HepG2 (cell line): ENCODE measurements around the gene PALM3. TPM values are rescaled to one million over a fixed set of nuclear protein-coding genes. Genes with fewer than 3 reads are reported as not detected.

Source experiments
- ATF7-NPFF ChIP-seq: sonication (generic); formaldehyde crosslinking; IDR thresholded peaks from 2 replicates; pipeline ENCODE4 v1.8.1; 2023; ENCODE audit warnings: mild to moderate bottlenecking, low read depth, missing genetic modification reagents, moderate library complexity
- DZIP1 ChIP-seq: sonication (generic); formaldehyde crosslinking; IDR thresholded peaks from 2 replicates; pipeline ENCODE4 v1.5.0; 2020; ENCODE audit warnings: mild to moderate bottlenecking, missing genetic modification reagents
- E2F5 ChIP-seq: sonication (generic); formaldehyde crosslinking; conservative IDR thresholded peaks from 2 replicates; pipeline ENCODE4 v1.4.0; 2020; ENCODE audit warnings: missing genetic modification reagents
- ELF4 ChIP-seq: sonication (generic); formaldehyde crosslinking; IDR thresholded peaks from 2 replicates; pipeline ENCODE4 v1.5.0; 2020; ENCODE audit warnings: missing genetic modification reagents, mild to moderate bottlenecking, moderate library complexity, borderline replicate concordance
- FIP1L1 ChIP-seq: fragments of 200-400 bp; formaldehyde crosslinking; IDR thresholded peaks from 2 replicates; pipeline ENCODE4 v1.6.1; 2018; ENCODE audit warnings: low read depth, mild to moderate bottlenecking, low read length, moderate library complexity, borderline replicate concordance; ENCODE audit not compliant: insufficient read depth
- IRX3 ChIP-seq: sonication (generic); formaldehyde crosslinking; IDR thresholded peaks from 2 replicates; pipeline ENCODE4 v1.8.1; 2023; ENCODE audit warnings: mild to moderate bottlenecking, low read depth, missing genetic modification reagents, borderline replicate concordance
- KLF9 ChIP-seq: IDR thresholded peaks from 2 replicates; pipeline ENCODE4 v1.6.1; 2016; ENCODE audit warnings: low read depth
- PLRG1 ChIP-seq: fragments of 450-650 bp; conservative IDR thresholded peaks from 2 replicates; pipeline ENCODE4 v1.6.1; 2016
- RBM39 ChIP-seq: fragments of 200-400 bp; formaldehyde crosslinking; IDR thresholded peaks from one replicate; pipeline ENCODE4 v1.6.1; 2018; ENCODE audit warnings: antibody characterized with exemption, mild to moderate bottlenecking, low read depth, low read length; ENCODE audit not compliant: poor library complexity, severe bottlenecking
- RFX3 ChIP-seq: IDR thresholded peaks from 2 replicates; pipeline ENCODE4 v1.6.1; 2016; ENCODE audit warnings: missing biosample characterization, missing genetic modification reagents
- RFX5 ChIP-seq: IDR thresholded peaks from 2 replicates; pipeline ENCODE4 v1.6.1; 2011; ENCODE audit warnings: low read depth, low read length, improper control_type of control experiment
- SRF ChIP-seq: IDR thresholded peaks from 2 replicates; pipeline ENCODE4 v1.6.1; 2011; ENCODE audit warnings: mild to moderate bottlenecking, low read depth, low read length, moderate library complexity
- XRCC5 ChIP-seq: fragments of 200-400 bp; formaldehyde crosslinking; optimal IDR thresholded peaks from 2 replicates; pipeline ENCODE3; 2017; ENCODE audit warnings: mild to moderate bottlenecking, low read length
- ZBTB3 ChIP-seq: sonication (generic); formaldehyde crosslinking; IDR thresholded peaks from 2 replicates; pipeline ENCODE4 v1.4.0; 2020; ENCODE audit warnings: low read depth, mild to moderate bottlenecking, moderate library complexity, missing genetic modification reagents, borderline replicate concordance
- ZNF20 ChIP-seq: sonication (generic); formaldehyde crosslinking; IDR thresholded peaks from 2 replicates; pipeline ENCODE4 v1.4.0; 2020; ENCODE audit warnings: mild to moderate bottlenecking, moderate library complexity, missing genetic modification reagents
- ZNF530 ChIP-seq: sonication (generic); formaldehyde crosslinking; IDR thresholded peaks from 2 replicates; pipeline ENCODE4 v1.5.0; 2020; ENCODE audit warnings: low read depth, mild to moderate bottlenecking, missing genetic modification reagents
- ZNF878 ChIP-seq: sonication (generic); formaldehyde crosslinking; IDR thresholded peaks from 2 replicates; pipeline ENCODE4 v1.8.1; 2023; ENCODE audit warnings: mild to moderate bottlenecking, missing genetic modification reagents, moderate library complexity
- ZSCAN25 ChIP-seq: sonication (generic); formaldehyde crosslinking; IDR thresholded peaks from 2 replicates; pipeline ENCODE4 v1.8.0; 2022; ENCODE audit warnings: mild to moderate bottlenecking, missing genetic modification reagents
- polyA plus RNA-seq, 8 experiments: library from polyadenylated mRNA; depleted of rRNA in 3 of 8; stranded (reverse) in 7 of 8; unstranded in 1 of 8; fragments of >200 nt; fragmentation: Illumina TruSeq in 4 of 8; extraction: Trizol in 4 of 8; gene quantifications; 2 replicates each; pipeline versions ENCODE4 v1.2.1 to v1.2.3, GENCODE V29; 2011 to 2016; ENCODE audit warnings: low read depth in 4 of 8, missing spikeins in 1 of 8, mixed read lengths in 1 of 8; ENCODE audit not compliant: insufficient read depth in 1 of 8
- total RNA-seq, 5 experiments: library from RNA; depleted of rRNA; stranded (reverse); fragments of >200 nt; fragmentation: Illumina TruSeq; extraction: Trizol; gene quantifications; 2 replicates each; pipeline ENCODE4 v1.2.3, GENCODE V29; 2016; ENCODE audit warnings: low read depth in 1 of 5
- TF ChIP-seq, protein P1 (sequence below): sonication (generic); formaldehyde crosslinking; IDR thresholded peaks from 2 replicates; pipeline ENCODE4 v1.4.0; 2020; ENCODE audit warnings: missing genetic modification reagents

PALM3 gene
- total and polyA plus RNA-seq, 2 of the 13 experiments (the other 11 are each of a cell fraction or from before 2014, with no cell fraction given) = 0.79 to 2.4 TPM

GRCh38 chr19:14080887-14081796, 19.3 kb upstream of the PALM3 start (continued):
- TF ChIP-seq, protein P1, sequence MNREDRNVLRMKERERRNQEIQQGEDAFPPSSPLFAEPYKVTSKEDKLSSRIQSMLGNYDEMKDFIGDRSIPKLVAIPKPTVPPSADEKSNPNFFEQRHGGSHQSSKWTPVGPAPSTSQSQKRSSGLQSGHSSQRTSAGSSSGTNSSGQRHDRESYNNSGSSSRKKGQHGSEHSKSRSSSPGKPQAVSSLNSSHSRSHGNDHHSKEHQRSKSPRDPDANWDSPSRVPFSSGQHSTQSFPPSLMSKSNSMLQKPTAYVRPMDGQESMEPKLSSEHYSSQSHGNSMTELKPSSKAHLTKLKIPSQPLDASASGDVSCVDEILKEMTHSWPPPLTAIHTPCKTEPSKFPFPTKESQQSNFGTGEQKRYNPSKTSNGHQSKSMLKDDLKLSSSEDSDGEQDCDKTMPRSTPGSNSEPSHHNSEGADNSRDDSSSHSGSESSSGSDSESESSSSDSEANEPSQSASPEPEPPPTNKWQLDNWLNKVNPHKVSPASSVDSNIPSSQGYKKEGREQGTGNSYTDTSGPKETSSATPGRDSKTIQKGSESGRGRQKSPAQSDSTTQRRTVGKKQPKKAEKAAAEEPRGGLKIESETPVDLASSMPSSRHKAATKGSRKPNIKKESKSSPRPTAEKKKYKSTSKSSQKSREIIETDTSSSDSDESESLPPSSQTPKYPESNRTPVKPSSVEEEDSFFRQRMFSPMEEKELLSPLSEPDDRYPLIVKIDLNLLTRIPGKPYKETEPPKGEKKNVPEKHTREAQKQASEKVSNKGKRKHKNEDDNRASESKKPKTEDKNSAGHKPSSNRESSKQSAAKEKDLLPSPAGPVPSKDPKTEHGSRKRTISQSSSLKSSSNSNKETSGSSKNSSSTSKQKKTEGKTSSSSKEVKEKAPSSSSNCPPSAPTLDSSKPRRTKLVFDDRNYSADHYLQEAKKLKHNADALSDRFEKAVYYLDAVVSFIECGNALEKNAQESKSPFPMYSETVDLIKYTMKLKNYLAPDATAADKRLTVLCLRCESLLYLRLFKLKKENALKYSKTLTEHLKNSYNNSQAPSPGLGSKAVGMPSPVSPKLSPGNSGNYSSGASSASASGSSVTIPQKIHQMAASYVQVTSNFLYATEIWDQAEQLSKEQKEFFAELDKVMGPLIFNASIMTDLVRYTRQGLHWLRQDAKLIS = no peak
- TF ChIP-seq SRF (no peak), ATF7-NPFF (no peak), KLF9 (CRISPR knock-in tag) (peak; percentile 92), E2F5 (CRISPR knock-in tag) (no peak), XRCC5 (no peak), DZIP1 (CRISPR knock-in tag) (no peak), ELF4 (CRISPR knock-in tag) (peak; percentile 88), ZNF20 (CRISPR knock-in tag) (0 out of 2 replicates have a peak, but pooled peaks have one; percentile 55), FIP1L1 (no peak), ZSCAN25 (CRISPR knock-in tag) (peak; percentile 13; the same call in 1 of the 2 replicates), PLRG1 (no peak), RFX3 (CRISPR knock-in tag) (no peak), ZBTB3 (CRISPR knock-in tag) (0 out of 2 replicates have a peak, but pooled peaks have one; percentile 57), IRX3 (CRISPR knock-in tag) (no peak), RFX5 (no peak), ZNF530 (CRISPR knock-in tag) (no peak), ZNF878 (CRISPR knock-in tag) (0 out of 2 replicates have a peak, but pooled peaks have one; percentile 37), RBM39 (no peak)
